Measurements from ENCODE around the gene HYAL3. TPM values are rescaled to one million over a fixed set of nuclear protein-coding genes. Genes with fewer than 3 reads are reported as not detected.
A peak's percentile ranks its signal among the peaks of the same experiment; 100 is the strongest.

Gene HYAL3
- total RNA-seq, 4 donors from 2014 or later, result 2.4 to 8.8 (median 4.0) TPM

DNA sequence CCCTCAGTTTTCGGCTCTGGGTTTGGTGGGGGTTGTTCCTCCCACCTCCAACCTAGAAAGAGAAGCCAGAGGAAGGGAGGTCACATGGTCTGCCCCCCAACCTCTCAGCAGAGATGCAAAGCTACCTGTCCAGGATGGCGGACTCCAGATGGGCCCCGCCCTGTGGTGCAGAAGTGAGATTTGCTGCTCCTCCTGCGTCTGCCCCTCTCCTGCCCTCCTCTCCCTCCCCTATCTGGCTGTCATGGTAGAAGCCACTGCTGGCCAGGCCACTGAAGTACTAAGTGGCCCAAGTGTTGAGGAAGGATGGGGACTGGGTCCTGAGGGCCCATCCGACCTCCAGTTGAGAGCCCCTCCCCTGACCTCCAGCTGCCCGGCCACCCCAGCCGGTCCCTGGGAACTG lies 32.4 kb downstream of the HYAL3 start:
- H3K4me3 ChIP-seq, result peak overlapping the region; percentile 66 to 68
- TF ChIP-seq, protein P1, sequence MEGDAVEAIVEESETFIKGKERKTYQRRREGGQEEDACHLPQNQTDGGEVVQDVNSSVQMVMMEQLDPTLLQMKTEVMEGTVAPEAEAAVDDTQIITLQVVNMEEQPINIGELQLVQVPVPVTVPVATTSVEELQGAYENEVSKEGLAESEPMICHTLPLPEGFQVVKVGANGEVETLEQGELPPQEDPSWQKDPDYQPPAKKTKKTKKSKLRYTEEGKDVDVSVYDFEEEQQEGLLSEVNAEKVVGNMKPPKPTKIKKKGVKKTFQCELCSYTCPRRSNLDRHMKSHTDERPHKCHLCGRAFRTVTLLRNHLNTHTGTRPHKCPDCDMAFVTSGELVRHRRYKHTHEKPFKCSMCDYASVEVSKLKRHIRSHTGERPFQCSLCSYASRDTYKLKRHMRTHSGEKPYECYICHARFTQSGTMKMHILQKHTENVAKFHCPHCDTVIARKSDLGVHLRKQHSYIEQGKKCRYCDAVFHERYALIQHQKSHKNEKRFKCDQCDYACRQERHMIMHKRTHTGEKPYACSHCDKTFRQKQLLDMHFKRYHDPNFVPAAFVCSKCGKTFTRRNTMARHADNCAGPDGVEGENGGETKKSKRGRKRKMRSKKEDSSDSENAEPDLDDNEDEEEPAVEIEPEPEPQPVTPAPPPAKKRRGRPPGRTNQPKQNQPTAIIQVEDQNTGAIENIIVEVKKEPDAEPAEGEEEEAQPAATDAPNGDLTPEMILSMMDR (IDR thresholded peaks at IDR 0.05), result no peak
- TF ChIP-seq POLR2A (IDR thresholded peaks at IDR 0.05) (no peak), POLR2AphosphoS5 (IDR thresholded peaks at IDR 0.05) (no peak), EP300 (IDR thresholded peaks at IDR 0.05) (no peak)
- WGBS, 2 donors (ENCODE audit: low coverage in 1 of 2), result 0 to 20% methylated on average over 1 of the region's 7 CpGs
- peak overlapping the region; percentile 95 to 100 (median 98) for H3K27ac ChIP-seq
- H3K9me3 ChIP-seq, result no peaks in the 10 kb centered on the region
- ATAC-seq, result no peak
- no peaks in the 10 kb centered on the region for H3K27me3 ChIP-seq
- H3K36me3 ChIP-seq, result no peaks in the 10 kb centered on the region
- peaks cover 0 to 96% (median 40%) of the 10 kb centered on the region in 3 donors for H3K4me1 ChIP-seq

DNA sequence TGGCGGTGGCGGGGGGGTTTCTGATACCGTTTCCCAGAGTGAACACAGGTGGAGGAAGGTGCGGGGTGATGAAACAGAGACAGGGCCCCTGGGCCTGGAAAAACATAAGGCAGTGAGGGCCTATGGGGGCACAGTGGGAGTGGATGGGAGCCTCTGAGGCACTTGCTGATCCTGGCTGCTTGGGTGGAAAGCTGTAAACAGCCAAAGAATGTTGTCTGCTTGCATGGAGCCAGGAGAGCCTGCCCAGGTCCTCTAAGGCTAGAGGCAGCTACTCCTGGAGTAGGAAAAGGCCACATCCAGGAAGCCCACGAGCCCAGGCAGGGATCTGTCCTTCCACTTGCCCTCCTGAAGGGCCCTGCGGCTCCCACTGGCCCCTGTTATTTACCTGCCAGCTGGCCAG lies 33.2 kb downstream of the HYAL3 start:
- Histone ChIP-seq H3K4me3 (peak overlapping the region in 1 of 2 donors; percentile 68), H3K27ac (peak overlapping the region; percentile 95 to 100 (median 98)), H3K9me3 (no peaks in the 10 kb centered on the region), H3K36me3 (no peaks in the 10 kb centered on the region), H3K27me3 (no peaks in the 10 kb centered on the region), H3K4me1 (peaks cover 0 to 99% (median 46%) of the 10 kb centered on the region in 3 donors)
- no peak for ATAC-seq
- 85% methylated on average over 4 of the region's 6 CpGs; no CpG with 5 or more reads in 1 of the 2 donors for WGBS, 2 donors (ENCODE audit: low coverage in 1 of 2)
- TF ChIP-seq POLR2A (IDR thresholded peaks at IDR 0.05) (no peak), EP300 (IDR thresholded peaks at IDR 0.05) (no peak), POLR2AphosphoS5 (IDR thresholded peaks at IDR 0.05) (no peak)
- TF ChIP-seq, protein P1 (IDR thresholded peaks at IDR 0.05), result no peak

DNA sequence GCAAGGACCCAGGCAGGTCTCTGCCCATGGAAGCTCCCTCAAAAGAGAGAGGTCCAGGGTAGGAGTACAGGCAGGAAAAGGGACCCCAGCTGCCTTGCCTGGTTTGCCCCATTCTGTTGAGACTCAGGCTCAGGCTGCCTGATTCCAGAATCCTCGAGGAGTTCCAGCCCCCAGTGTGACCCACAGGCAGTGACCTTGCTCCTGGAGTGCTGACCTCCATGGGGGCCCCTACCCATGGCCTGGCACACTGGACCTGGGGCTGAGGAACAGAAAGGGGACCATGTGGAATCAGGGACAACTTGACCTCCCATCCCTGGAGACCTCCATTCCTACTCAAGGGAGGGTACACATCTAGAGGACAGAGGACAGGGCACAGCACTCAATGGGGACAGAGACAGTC lies 33.6 kb downstream of the HYAL3 start:
- H3K36me3 ChIP-seq, result no peaks in the 10 kb centered on the region
- ATAC-seq, result no peak
- H3K9me3 ChIP-seq, result no peaks in the 10 kb centered on the region
- H3K4me3 ChIP-seq, result peak overlapping the region in 1 of 2 donors; percentile 11
- H3K27me3 ChIP-seq, result no peaks in the 10 kb centered on the region
- H3K4me1 ChIP-seq, result peaks cover 0 to 99% (median 51%) of the 10 kb centered on the region in 3 donors
- WGBS, 2 donors (ENCODE audit: low coverage in 1 of 2), result no CpG with 5 or more reads among the region's 1 CpG
- H3K27ac ChIP-seq, result peak overlapping the region; percentile 95 to 100 (median 98)
- TF ChIP-seq POLR2A (IDR thresholded peaks at IDR 0.05), result no peak

DNA sequence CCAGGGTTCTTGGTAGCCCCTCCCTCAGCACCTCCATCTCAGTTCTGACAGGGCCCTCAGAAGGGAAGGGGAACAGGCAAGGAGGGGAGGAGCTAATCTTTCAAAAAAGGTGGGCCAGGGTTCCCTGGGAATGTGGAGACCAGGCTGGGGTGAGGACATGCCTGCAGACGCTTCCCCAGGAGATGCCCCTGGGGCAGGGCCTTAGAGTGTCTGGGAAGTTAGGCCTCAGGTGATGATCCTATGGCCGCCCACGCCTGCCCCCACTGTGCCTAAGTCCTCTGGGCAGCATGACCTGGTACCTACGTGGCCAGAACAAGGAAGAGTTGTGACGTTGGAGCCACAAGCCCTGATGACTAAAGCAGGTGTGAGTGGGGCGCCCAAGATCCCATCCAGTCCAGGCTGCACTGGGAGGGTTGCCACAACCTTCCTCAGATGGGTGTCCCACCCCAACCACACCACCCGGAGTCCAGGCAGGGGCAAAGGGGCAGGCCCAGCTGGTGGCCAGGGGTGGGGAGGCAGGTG lies 34.2 kb downstream of the HYAL3 start:
- no CpG with 5 or more reads among the region's 7 CpGs for WGBS, 2 donors (ENCODE audit: low coverage in 1 of 2)
- Histone ChIP-seq H3K9me3 (no peaks in the 10 kb centered on the region), H3K27ac (peak overlapping the region; percentile 95 to 100 (median 98)), H3K4me1 (peaks cover 0 to 96% (median 53%) of the 10 kb centered on the region in 3 donors), H3K4me3 (peak overlapping the region in 1 of 2 donors; percentile 11), H3K27me3 (no peaks in the 10 kb centered on the region), H3K36me3 (no peaks in the 10 kb centered on the region)
- peak; percentile 10 for ATAC-seq
- TF ChIP-seq, protein P1 (IDR thresholded peaks at IDR 0.05), result no peak
- TF ChIP-seq EP300 (IDR thresholded peaks at IDR 0.05) (no peak), POLR2A (IDR thresholded peaks at IDR 0.05) (no peak)

DNA sequence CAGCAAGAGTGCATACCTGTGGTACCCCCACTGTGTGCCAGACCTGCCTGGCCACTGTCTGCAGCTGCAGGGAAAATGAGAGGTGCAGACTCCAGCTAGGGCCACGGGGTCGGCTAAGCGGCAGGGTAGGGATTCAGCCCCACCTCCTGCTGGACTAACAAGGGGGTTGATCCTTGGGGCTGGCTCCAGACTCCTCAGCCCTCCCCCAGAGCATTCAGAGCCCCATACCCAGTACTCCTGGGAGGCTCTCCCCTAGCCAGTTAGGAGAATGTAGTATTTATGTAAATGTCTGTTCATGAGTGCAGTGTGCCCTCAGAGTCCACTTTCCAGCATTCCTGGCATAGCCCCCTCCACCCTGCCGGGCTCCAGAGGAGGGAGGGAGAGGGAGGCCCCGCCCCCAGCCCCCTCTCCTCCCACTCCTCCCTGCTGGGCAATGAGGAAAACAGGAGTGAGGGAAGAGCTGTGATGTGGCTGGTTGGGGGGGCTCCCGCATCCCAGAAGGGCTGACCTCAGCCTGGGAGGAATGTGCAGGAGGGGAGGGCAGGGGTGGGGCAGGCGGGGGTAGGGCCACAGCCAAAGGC lies 34.7 kb downstream of the HYAL3 start:
- Histone ChIP-seq H3K9me3 (no peaks in the 10 kb centered on the region), H3K36me3 (no peaks in the 10 kb centered on the region), H3K4me3 (no peak overlapping the region), H3K27me3 (no peaks in the 10 kb centered on the region), H3K4me1 (peaks cover 3 to 96% (median 56%) of the 10 kb centered on the region in 3 donors), H3K27ac (peak overlapping the region; percentile 95 to 100 (median 98))
- ATAC-seq, result peak; percentile 77
- TF ChIP-seq, protein P1 (IDR thresholded peaks at IDR 0.05), result peak in 2 of 4 experiments; percentile 10 to 13
- TF ChIP-seq EP300 (IDR thresholded peaks at IDR 0.05) (no peak), POLR2AphosphoS5 (IDR thresholded peaks at IDR 0.05) (peak; percentile 81)
- WGBS, 2 donors (ENCODE audit: low coverage in 1 of 2), result 27% methylated on average over 2 of the region's 7 CpGs; no CpG with 5 or more reads in 1 of the 2 donors

Measured in gastroesophageal sphincter (tissue), 4 donors.